Tibial nerve (tissue), 4 donors: ENCODE results near the gene VPS26B. TPM values are rescaled to one million over a fixed set of nuclear protein-coding genes. Genes with fewer than 3 reads are reported as not detected.

ENCODE experiments used
- DNase-seq, 2 donors: peaks; one replicate each; pipeline ENCODE4 v3.0.0-alpha.2; 2019; ENCODE audit warnings: low spot score in 2 of 2
- H3K27ac ChIP-seq, 4 donors: fragments of 200-600 bp; sonication (generic) in 3 of 4; one replicate each; pipeline ENCODE4 v1.5.1; 2017 to 2019; ENCODE audit warnings: mild to moderate bottlenecking in 1 of 4
- H3K27me3 ChIP-seq, 2 donors: fragments of 200-600 bp; sonication (generic) in 1 of 2; one replicate each; pipeline versions ENCODE4 v1.5.1 to v1.6.0; 2017 to 2019
- H3K36me3 ChIP-seq, 3 donors: fragments of 200-600 bp; sonication (generic); one replicate each; pipeline ENCODE4 v1.5.1; 2018 to 2019
- H3K4me1 ChIP-seq, 4 donors: fragments of 200-600 bp; sonication (generic) in 3 of 4; one replicate each; pipeline ENCODE4 v1.5.1; 2017 to 2019
- H3K4me3 ChIP-seq, 4 donors: fragments of 200-600 bp; sonication (generic) in 3 of 4; one replicate each; pipeline ENCODE4 v1.5.1; 2017 to 2019; ENCODE audit warnings: mild to moderate bottlenecking in 1 of 4, moderate library complexity in 1 of 4
- H3K9me3 ChIP-seq, 4 donors: fragments of 200-600 bp; sonication (generic) in 3 of 4; one replicate each; pipeline ENCODE4 v1.5.1; 2017 to 2019
- EP300 ChIP-seq, 2 donors: sonication (generic); formaldehyde crosslinking; IDR thresholded peaks; one replicate each; pipeline ENCODE4 v1.6.1; 2017; ENCODE audit warnings: antibody characterized with exemption in 2 of 2, mild to moderate bottlenecking in 1 of 2
- POLR2A ChIP-seq, 2 donors: fragments of 450-650 bp; IDR thresholded peaks; one replicate each; pipeline ENCODE4 v1.6.1; 2017; ENCODE audit warnings: antibody characterized with exemption in 2 of 2, mild to moderate bottlenecking in 2 of 2, moderate library complexity in 2 of 2
- WGBS, 2 donors: methylation state at CpG; one replicate each; pipeline ENCODE4 v1.1.5; 2018; 5-methylcytosine and 5-hydroxymethylcytosine counted together
- total RNA-seq, 4 donors: library from RNA; depleted of rRNA; stranded (reverse); fragments of >200 nt; gene quantifications; one replicate each; pipeline ENCODE4 v1.1.0, GENCODE V29; 2016
- TF ChIP-seq, protein P1 (sequence below), 5 experiments: fragments of 200-600 bp in 3 of 5; fragments of 450-650 bp in 2 of 5; sonication (generic) in 3 of 5; IDR thresholded peaks; one replicate each; pipeline ENCODE4 v1.5.1; 2016 to 2019; ENCODE audit warnings: antibody characterized with exemption in 5 of 5, mild to moderate bottlenecking in 3 of 5, moderate library complexity in 2 of 5

Gene VPS26B
- total RNA-seq, 4 donors from 2014 or later = 32.7 to 35.9 (median 33.3) TPM

DNA sequence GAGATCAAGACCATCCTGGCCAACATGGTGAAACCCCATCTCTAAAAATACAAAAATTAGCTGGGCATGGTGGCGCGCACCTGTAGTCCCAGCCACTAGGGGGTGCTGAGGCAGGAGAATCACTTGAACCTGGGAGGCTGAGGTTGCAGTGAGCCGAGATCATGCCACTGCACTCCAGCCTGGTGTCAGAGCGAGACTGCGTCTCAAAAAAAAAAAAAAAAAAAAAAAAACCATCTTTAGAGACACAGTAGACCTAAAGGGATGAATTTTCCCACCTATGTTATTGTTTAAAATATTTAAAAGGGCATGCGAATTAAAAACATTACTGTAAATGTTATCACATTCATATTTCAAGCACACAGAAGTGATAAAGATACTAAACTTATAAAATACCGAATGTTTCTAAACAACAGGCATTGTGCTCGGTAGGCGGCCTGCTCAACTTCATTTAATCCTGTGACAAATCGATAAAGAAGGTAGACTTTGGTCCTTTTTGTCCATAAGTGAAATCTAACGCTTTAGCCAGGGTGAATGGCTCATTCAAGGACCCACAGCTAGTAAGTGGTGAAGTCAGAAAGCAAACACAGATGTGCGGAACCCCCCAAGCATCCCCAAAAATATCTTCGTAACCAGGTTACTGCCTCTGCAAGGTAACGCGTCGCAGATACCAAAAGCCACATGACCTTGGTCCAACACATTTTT, 16.8 kb upstream of the VPS26B start:
- TF ChIP-seq, protein P1, sequence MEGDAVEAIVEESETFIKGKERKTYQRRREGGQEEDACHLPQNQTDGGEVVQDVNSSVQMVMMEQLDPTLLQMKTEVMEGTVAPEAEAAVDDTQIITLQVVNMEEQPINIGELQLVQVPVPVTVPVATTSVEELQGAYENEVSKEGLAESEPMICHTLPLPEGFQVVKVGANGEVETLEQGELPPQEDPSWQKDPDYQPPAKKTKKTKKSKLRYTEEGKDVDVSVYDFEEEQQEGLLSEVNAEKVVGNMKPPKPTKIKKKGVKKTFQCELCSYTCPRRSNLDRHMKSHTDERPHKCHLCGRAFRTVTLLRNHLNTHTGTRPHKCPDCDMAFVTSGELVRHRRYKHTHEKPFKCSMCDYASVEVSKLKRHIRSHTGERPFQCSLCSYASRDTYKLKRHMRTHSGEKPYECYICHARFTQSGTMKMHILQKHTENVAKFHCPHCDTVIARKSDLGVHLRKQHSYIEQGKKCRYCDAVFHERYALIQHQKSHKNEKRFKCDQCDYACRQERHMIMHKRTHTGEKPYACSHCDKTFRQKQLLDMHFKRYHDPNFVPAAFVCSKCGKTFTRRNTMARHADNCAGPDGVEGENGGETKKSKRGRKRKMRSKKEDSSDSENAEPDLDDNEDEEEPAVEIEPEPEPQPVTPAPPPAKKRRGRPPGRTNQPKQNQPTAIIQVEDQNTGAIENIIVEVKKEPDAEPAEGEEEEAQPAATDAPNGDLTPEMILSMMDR (IDR thresholded peaks at IDR 0.05) = peak; percentile 35 to 56 (median 47)
- no peak for TF ChIP-seq EP300 (IDR thresholded peaks at IDR 0.05)
- peak in 1 of 2 donors; percentile 40 for DNase-seq
- Histone ChIP-seq H3K4me3 (no peak overlapping the region), H3K27ac (no peak overlapping the region), H3K4me1 (no peaks in the 10 kb centered on the region), H3K36me3 (peaks cover 5 to 75% (median 10%) of the 10 kb centered on the region in 3 donors), H3K27me3 (no peaks in the 10 kb centered on the region), H3K9me3 (no peaks in the 10 kb centered on the region)
- WGBS, 2 donors = 89 to 91% methylated on average over 16 of the region's 16 CpGs

DNA sequence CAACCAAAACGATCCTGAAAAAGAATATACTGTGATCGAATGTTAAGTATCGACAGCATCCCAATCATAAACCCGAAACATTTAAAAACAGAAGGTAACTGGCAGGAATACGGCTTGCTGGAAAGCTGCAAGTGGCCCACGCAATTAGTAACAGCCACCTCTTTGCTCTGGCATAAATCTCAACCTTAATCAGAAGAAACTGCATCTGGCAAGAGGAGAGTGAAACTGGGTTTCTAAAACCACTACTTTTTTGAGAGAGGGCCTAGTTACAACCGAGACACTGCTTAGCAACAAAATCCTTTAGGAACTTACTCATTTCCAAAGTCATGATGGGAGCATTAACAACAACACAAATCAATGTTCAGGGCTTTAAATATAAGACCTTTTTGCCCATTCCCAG, 8.6 kb upstream of the VPS26B start:
- Histone ChIP-seq H3K27ac (no peak overlapping the region), H3K4me3 (no peak overlapping the region), H3K27me3 (no peaks in the 10 kb centered on the region), H3K36me3 (peaks cover 0 to 48% (median 0%) of the 10 kb centered on the region in 3 donors), H3K4me1 (no peaks in the 10 kb centered on the region), H3K9me3 (no peaks in the 10 kb centered on the region)
- DNase-seq = no peak
- TF ChIP-seq, protein P1 (IDR thresholded peaks at IDR 0.05) = no peak
- TF ChIP-seq EP300 (IDR thresholded peaks at IDR 0.05) (no peak), POLR2A (IDR thresholded peaks at IDR 0.05) (no peak)
- WGBS, 2 donors = 88 to 92% methylated on average over 7 of the region's 7 CpGs

DNA sequence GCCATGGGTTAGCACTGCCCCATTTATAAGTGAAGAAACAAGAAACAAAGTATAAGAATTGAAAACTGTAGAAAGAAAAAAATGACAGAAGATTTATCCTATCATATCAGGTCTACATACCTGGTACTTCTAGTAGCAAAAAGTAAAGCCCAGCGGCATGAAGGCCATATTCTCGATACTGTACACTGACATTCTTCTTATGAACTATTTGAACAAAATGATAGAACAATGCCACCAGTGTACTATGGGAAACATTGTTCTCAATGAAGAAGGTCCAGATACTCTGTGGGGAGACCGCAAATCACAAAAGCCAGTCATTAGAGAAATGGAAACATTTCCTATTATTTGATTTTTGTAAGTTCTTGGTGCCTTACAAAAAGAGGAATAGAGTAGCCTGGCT, 7.7 kb upstream of the VPS26B start:
- no peak for DNase-seq
- Histone ChIP-seq H3K4me3 (no peak overlapping the region), H3K4me1 (no peaks in the 10 kb centered on the region), H3K27ac (no peak overlapping the region), H3K27me3 (no peaks in the 10 kb centered on the region), H3K36me3 (peaks cover 0 to 45% (median 0%) of the 10 kb centered on the region in 3 donors), H3K9me3 (no peaks in the 10 kb centered on the region)
- 63% methylated on average over 3 of the region's 3 CpGs for WGBS, 2 donors
- TF ChIP-seq POLR2A (IDR thresholded peaks at IDR 0.05) = no peak
- TF ChIP-seq EP300 (IDR thresholded peaks at IDR 0.05) = no peak
- TF ChIP-seq, protein P1 (IDR thresholded peaks at IDR 0.05) = no peak

DNA sequence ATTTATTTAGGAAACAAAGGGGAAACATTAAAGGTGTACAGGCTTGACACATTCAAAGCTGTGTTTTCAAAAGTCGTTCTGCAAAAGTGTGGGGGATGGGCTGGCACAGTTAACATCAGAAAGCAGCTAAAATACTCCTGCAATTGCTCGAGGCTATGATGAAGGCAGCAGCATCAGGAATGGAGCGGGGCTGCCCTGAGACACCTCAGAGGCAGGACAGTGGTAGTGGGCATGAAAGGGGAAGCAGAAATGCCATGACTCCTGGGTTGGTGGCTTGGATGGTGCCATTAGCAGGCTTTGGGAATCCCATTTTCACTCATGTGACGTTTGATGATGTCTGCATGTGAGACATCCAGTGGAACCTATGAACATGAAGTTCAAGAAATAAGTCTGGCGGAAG, 1.4 kb upstream of the VPS26B start:
- TF ChIP-seq POLR2A (IDR thresholded peaks at IDR 0.05) = no peak
- TF ChIP-seq, protein P1 (IDR thresholded peaks at IDR 0.05) = no peak
- TF ChIP-seq EP300 (IDR thresholded peaks at IDR 0.05) = no peak
- DNase-seq = no peak
- Histone ChIP-seq H3K36me3 (peaks cover 0 to 21% (median 0%) of the 10 kb centered on the region in 3 donors), H3K4me1 (peaks cover 0 to 43% (median 18%) of the 10 kb centered on the region in 4 donors), H3K27ac (no peak overlapping the region), H3K27me3 (no peaks in the 10 kb centered on the region), H3K4me3 (peak overlapping the region; percentile 56 to 86 (median 74)), H3K9me3 (no peaks in the 10 kb centered on the region)
- 4 to 6% methylated on average over 5 of the region's 5 CpGs for WGBS, 2 donors
